ENCODE measurements around the gene FKBP11.

- TF ChIP-seq CTCF (IDR thresholded peaks at IDR 0.05) (no peak), POLR2AphosphoS5 (IDR thresholded peaks at IDR 0.05) (no peak)
These were observed 41.0 kb upstream of the FKBP11 start for GRCh38 chr12:48966177-48966895.
